NCI-H748 (cell line): ENCODE results near the gene PNRC2.
"Not testable (repeated sequence)": the region's sequence is repeated elsewhere in the genome, so short reads cannot be mapped to it uniquely, and the experiment has no call there.

Experiments used
- DNase-seq: peaks from one replicate; lab custom pipeline; 2025; ENCODE audit not compliant: unreplicated experiment; lab: John Stamatoyannopoulos, UW

PNRC2 gene

GRCh38 chr1:23947366-23947765 is 12.3 kb upstream of the PNRC2 start:
- no peak for DNase-seq

DNA sequence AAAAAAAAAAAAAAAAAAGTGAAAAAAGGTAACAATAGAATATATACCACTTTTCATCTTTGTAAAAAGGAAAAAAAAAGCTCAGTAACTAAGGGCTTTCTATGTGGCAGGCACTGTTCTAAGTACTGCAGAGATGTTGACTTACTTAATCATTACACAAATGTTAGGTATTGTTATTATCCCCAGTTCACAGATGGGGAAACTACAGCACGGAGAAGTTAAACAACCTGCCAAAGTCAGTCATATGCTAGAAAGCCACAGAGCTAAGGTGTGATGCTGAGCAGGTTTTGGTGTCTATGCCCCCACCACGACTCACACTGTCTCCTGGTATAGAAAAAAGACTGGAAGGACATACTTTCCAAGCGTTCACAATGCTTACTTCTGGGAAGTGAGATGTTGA is 6.6 kb upstream of the PNRC2 start:
- DNase-seq: no peak

DNA sequence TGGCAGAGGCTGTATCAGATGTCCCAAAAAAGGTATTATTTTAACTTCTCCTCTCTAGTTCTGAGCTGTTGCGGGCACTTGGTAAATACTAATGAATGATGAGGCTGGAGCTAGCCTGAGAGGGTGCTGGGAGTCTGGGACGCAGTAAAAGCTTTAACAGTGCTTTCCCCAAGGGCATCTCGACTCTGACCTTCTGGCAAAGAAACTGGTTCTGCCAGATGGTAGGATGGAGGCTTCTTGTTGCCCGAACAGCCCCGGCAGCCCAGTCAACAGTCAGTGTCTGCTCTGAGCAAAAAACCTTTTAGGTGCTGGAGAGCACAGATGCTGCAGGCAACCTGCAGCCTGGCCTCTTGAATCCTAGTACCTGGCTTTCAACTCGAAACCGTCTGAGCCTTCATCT is 2.5 kb upstream of the PNRC2 start:
- no peak for DNase-seq

DNA sequence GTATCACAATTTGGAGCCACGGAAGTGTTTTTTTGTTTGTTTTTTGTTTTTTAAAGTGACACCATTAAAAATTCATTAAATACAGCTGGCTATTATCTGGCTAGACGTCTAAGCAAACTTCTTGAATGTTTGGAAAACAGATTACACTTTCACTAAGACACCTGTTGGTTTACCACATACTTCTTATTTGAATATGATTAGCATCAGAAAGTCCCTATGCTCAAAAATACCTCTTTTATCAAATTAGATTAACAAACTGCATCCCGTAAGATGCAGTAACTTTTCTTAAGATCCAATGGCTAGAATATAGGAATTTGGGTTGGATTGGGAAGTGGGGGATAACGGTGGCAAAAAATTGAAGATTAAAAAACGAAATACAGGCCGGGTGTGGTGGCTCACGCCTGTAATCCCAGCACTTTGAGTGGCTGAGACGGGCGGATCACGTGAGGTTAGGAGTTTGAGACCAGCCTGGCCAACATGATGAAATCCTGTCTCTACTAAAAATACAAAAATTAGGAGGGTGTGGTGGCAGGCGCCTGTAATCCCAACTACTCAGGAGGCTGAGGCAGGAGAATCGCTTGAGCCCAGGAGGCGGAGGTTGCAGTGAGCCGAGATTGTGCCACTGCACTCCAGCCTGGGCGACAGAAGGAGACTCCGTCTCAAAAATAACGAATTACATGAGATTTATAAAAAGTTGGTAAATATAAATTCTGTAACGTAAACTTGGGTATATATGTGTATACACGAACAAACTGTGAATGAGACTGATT is 1.4 kb upstream of the PNRC2 start:
- DNase-seq: not testable (repeated sequence)

DNA sequence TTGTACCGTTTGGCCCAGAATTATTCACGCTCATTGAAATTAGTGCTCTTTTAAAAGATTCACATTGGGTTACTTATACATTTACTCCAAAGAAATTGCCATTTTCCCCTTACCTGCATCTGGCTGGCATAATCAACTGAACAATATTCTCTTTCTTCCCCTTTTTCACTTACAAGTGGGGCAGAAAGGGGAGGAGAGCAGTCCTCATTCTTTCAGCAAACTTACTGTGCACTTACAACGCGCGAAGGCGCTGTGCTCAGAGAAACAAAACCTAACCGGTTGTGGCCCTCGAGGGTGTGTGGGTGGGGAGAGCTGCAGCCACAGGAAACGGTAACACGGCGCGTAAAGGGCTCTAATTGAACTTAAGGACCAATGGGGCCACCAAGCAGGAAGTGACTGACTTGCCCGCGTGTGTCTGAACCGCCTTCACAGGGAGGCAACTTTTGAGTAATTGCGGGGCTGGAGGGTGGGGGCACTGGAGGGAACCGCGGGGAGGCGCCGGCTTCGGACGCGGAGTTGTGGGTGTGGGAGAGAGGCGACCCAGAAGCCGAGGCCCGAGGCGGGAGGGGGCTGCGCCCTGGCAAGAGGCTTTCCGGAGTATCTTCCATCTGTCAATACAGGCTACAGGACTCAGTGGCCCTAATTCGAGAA is 693 bp upstream of the PNRC2 start:
- peak; percentile 95 for DNase-seq

DNA sequence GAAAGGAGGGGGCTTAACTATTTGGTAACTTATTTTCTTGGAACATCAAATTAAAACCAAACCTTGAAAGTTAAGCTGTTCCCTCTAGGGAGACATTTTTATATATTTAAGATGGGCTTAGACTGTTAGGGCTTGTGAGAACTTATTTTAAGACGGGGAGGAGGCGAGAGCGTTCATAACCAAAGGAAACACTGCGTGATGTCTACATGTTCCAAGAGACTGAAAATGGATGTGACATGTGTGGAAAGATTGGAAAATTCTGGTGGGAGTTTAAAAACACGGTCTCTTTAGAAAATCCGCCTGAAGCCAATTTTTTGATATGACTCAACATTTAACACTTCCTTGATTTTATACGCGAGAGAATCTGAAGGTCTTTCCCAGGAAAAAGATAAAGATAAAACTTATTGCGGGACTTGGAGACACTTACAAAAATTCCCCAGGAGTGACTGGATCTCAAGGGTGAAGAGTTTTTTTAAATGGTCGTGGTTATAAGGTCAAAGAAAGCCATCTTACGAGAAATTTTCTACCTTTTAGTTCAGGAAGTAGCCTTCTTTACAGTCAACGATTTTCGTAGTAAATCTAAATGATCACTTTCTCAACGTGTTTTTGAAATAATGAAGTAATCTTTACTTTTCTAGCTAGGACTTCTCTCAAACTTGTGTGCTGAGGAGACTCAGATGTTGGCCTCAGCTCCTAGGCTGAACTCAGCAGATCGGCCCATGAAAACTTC is 828 bp downstream of the PNRC2 start:
- DNase-seq: no peak

- no peak for DNase-seq
These were observed 4.1 kb downstream of the PNRC2 start for GRCh38 chr1:23963617-23964234.

GRCh38 chr1:23964235-23964668 is 4.6 kb downstream of the PNRC2 start:
- DNase-seq: no peak

DNA sequence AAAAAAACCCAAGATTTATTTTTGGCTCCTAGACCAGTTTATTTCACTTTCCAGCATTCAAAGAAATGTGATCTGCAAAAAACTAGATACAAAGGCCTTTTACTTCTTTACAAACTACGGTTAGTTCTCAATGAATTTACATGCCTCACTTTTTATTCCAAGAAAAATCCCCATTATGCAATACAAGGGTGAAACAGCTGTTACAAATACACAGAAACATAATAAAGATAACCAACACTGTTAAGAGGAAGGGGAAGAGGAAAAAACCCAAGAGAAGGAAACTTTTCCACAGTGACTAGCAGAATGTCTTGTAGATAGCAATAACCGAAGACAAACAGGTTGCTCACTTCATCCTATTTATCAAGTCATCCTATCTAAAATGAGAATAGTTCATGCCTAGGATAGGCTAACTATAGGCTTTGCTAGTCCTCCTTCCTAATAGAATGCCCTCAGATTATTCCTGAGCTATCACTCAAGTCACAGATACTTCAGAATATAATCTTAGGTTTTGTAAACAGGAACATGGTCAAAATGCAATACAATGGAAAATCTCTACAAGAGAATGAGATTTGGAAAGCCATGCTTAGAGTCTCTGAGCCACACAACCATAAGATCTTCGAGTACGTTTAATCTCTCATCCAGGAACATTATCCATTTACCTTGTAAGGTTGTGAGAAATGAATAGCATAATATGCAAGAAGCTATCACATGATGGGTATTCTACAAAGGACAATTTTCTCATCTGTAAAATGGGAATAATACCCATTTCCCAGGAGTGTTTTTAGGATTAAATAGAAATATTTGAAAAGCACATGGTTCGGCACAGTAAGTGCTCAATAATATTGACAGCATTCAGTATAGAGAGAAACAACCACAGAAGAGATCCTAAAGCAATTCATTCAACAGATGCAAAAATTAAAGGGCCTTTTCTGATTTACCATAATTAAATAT is 5.4 kb downstream of the PNRC2 start:
- DNase-seq: no peak

DNA sequence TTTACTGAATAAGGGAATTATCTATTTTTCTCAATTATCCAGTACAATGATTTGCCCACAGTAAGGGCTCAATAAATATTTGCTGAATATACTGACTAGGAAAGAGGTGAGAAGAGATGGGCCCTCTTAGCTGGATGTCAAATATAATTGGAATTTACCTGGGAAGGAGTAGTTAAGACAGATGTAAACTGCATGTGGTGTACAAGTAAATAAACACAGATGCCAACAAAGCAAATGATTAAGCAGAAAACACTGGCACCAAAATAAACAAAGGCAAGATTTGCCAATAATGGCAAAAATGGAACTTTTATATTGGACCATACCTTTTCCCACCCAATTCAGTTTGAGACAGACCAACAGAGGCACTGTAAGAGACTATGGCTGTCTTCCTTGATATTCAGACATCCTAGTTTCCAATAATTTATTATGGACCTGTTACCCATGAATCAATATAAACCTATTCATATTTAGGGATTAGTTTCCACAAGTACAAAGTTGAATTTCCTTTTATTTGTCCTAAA is 7.4 kb downstream of the PNRC2 start:
- no peak for DNase-seq

GRCh38 chr1:23967871-23968270 is 8.2 kb downstream of the PNRC2 start:
- DNase-seq: no peak

DNA sequence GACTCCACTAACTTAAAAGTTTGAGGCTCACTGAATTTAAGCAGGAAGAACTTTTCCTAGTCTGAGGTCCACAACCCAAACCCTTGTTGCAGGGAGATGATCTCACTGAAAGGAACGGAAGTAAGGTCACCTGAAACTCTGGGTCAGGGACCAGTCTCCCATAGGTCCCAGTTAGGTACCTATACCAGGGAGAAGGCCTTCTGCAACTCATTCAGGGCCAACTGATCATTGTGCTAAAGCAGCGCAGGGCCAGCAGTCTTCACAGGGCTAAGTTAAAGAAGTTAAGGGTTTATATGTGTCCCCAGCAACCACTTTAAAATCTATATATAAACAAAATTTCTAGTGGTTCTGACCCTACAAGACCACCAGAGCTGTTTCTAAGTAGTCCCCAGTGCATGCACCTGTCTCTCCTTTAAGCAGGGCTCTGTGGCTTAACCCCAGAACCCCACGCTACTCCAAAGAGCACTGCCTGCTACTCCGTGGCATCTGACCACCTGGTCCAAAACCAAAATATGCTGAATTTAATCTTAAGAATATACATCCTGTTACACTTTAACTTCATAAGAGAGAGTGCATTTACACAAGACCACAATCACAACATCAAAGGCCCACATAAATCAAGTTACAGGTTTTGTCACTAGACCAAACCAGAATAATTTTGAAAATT is 17.7 kb downstream of the PNRC2 start:
- no peak for DNase-seq

- no peak for DNase-seq
These were observed 18.2 kb downstream of the PNRC2 start for GRCh38 chr1:23977854-23978191.

DNA sequence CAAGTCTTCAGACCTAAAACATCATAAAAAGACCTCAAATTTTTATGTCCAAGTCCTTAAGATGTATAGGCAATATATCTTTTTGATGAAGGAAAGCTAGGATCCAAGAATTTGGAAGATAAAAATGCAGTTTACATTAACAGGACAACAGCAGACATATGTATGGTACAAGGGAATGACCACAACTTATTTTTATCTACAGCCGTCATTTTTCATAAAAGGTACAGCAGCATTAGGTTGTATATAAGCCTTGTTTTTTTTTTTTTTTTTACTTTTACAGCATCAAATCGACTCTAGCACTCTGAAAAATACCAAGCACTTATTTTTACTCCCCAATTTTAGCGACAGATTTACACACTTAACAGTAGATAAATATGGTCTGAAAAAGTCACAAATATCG is 19.2 kb downstream of the PNRC2 start:
- no peak for DNase-seq

DNA sequence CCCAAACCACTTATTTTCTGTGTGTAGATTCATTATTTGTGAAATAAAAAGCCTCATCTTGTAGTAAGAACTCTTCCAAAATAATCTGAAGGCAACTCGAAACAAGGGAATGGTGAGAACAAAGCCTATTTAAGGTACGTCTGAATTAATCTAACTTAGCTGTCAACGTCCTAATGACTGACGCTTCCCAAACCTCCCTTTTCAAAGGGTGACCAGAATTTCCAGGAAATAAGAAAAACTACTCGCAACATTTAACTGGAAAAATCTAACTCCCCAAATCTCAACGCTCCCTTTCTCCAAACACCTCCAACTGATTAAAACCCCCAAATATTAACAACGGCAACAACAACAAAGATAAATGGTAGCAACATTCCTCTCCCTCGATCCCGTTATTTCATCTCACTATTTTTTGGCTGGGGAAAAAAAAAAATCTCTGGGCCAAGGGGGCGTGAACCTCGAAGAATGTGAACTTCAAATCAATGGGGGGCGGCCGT is 19.8 kb downstream of the PNRC2 start:
- DNase-seq: no peak

DNA sequence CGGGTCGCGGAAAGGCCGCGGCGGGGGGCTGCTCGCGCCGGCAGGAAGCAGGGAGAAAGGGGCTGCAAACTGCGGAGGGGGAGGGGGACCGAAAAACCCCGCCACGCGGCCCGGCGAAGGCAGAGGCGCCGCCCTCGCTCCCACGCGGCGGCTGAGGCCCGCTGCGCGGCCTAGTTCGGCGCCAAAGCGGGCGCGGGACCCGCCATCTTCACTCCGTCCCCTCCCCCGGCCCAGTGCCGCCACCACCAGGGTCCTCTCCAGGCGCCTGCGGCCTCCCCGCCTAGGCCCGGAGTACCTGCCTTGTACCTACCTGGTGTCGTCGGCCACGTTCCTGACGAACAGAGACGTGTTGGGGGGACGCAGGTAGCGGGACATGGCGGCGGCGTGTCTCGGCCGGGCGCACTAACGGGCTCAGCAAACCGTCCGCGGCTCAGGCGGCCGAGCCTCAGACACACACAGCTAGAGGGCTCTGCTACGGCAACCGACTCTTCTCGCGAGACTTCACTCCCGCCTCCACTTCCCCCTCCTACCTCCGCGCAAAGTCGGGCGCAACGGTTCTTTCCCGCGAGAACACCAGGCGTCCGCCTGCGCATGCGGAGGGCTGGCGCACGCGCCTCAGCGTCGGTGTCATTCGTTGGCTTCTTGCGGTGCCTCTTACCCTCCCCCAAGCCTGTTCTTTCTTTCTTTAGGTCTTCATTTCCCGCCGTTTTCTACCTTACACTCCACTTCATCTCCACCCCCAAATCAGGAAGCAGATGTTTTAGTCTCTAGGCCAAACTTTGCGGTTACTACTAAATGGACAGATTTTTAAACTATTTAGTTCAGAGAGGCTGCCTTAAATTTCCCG is 20.5 kb downstream of the PNRC2 start, which contains the start of gene SRSF10:
SRSF10 (minus strand) TSS at position 447 of the 847 bp plus-strand sequence; CDS start at position 375, 72 bp downstream.
- peak; percentile 98 for DNase-seq

- peak; percentile 72 for DNase-seq
These were observed 21.1 kb downstream of the PNRC2 start for GRCh38 chr1:23980728-23981070.

- peak; percentile 62 for DNase-seq
These were observed 25.0 kb downstream of the PNRC2 start for GRCh38 chr1:23984417-23985186.
